K562 (cell line): ENCODE data around the gene SLC12A3. TPM values are rescaled to one million over a fixed set of nuclear protein-coding genes. Genes with fewer than 3 reads are reported as not detected.

Experiments used
- ELF1 ChIP-seq: fragments of 200-800 bp; sonication (Bioruptor generic); IDR thresholded peaks from 2 replicates; pipeline ENCODE4 v1.6.1; 2016; ENCODE audit warnings: missing genetic modification characterization, missing compliant biosample characterization
- L3MBTL2 ChIP-seq: fragments of 450-650 bp; IDR thresholded peaks from 2 replicates; pipeline ENCODE4 v1.6.1; 2016; ENCODE audit warnings: mild to moderate bottlenecking, moderate library complexity
- MAX ChIP-seq: sonication (generic); formaldehyde crosslinking; IDR thresholded peaks from 2 replicates; pipeline ENCODE4 v1.9.0; 2022; ENCODE audit warnings: mild to moderate bottlenecking, missing genetic modification reagents
- PTBP1 ChIP-seq: fragments of 200-400 bp; formaldehyde crosslinking; IDR thresholded peaks from 2 replicates; pipeline ENCODE4 v1.6.1; 2017; ENCODE audit warnings: low read depth, low read length
- THRB ChIP-seq: fragments of 450-650 bp; formaldehyde crosslinking; conservative IDR thresholded peaks from 2 replicates; pipeline ENCODE4 v1.4.0; 2022; ENCODE audit warnings: mild to moderate bottlenecking, missing genetic modification characterization
- U2AF1 ChIP-seq: fragments of 200-400 bp; formaldehyde crosslinking; optimal IDR thresholded peaks from 2 replicates; pipeline ENCODE3; 2017; ENCODE audit warnings: mild to moderate bottlenecking, low read depth, low read length, moderate library complexity
- ZBTB1 ChIP-seq: sonication (generic); formaldehyde crosslinking; IDR thresholded peaks from 2 replicates; pipeline ENCODE4 v1.8.1; 2023; ENCODE audit warnings: missing genetic modification reagents, low read depth, mild to moderate bottlenecking, borderline replicate concordance
- ZNF551 ChIP-seq: fragments of 250-450 bp; sonication (Bioruptor Pico); IDR thresholded peaks from 2 replicates; pipeline ENCODE4 v1.5.0; 2021; ENCODE audit warnings: mild to moderate bottlenecking, moderate library complexity
- polyA plus RNA-seq, 8 experiments: library from polyadenylated mRNA; depleted of rRNA in 4 of 8; stranded (reverse) in 5 of 8; unstranded in 3 of 8; fragments of >200 nt; fragmentation: Nextera tagmentation in 2 of 8; fragmentation: Illumina TruSeq in 1 of 8; extraction: Ambion mirVana in 2 of 8; extraction: Trizol in 1 of 8; gene quantifications; 2 replicates each; pipeline versions ENCODE4 v1.2.1 to v1.2.3, GENCODE V29; 2011 to 2014; ENCODE audit warnings: inconsistent platforms in 1 of 8, missing spikeins in 1 of 8
- total RNA-seq, 7 experiments: library from RNA; depleted of rRNA in 6 of 7; stranded (reverse); fragments of >200 nt in 6 of 7; fragmentation: Illumina TruSeq in 2 of 7; extraction: Trizol in 2 of 7; gene quantifications; 2 replicates each; pipeline versions ENCODE4 v1.2.1 to v1.2.3, GENCODE V29; 2011 to 2021; ENCODE audit warnings: low replicate concordance in 1 of 7
- TF ChIP-seq, protein P1 (sequence below): fragments of 450-650 bp; IDR thresholded peaks from 2 replicates; pipeline ENCODE4 v1.6.1; 2016; ENCODE audit warnings: mild to moderate bottlenecking, moderate library complexity
- TF ChIP-seq, protein P2 (sequence below): fragments of 450-650 bp; formaldehyde crosslinking; IDR thresholded peaks from 2 replicates; pipeline ENCODE4 v1.4.0; 2022; ENCODE audit warnings: mild to moderate bottlenecking, moderate library complexity

Gene SLC12A3
- total and polyA plus RNA-seq, 9 of the 15 experiments (the other 6 are each of a cell fraction or from before 2014, with no cell fraction given) = not detected

DNA sequence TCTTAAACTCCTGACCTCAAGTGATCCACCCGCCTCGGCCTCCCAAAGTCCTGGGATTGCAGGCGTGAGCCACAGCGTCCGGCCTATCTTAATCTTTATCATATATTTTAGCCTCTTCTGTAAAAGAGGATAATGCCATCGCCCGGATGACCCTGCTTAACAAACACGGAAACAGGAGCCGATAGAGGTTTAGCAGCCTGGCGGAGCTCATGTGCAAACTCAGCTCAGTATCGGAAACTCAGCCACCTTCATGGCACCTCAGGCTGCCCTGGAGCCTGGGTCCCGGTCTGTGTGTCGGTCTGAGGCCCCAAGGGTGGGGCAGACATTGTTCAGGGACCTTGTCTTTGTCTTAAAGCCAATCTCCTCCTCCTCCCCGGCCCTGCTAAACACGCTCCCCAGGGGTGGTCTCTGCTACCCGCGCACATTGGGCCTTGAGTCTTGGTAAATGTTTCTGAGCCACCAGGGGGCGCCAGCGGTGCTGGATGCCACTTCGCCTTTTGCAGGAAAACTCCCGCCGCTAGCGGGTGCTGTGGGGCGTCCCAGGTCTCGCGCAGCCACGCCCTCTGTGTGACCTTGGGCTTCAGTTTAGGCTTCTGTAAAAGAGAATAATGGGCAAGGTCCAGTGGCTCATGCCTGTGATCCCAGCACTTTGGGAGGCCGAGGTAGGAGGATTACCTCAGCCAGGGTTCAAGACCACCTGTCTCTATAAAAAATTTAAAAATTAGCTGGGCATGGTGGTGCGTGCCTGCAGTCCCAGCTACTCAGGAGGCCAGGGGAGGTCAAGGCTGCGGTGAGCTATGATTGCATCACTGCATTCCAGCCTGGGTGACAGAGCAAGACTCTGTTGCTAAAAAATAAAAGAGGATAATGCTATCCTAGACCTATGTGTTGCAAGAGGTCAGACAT lies 99.5 kb downstream of the SLC12A3 start (continued):
- TF ChIP-seq, protein P1, sequence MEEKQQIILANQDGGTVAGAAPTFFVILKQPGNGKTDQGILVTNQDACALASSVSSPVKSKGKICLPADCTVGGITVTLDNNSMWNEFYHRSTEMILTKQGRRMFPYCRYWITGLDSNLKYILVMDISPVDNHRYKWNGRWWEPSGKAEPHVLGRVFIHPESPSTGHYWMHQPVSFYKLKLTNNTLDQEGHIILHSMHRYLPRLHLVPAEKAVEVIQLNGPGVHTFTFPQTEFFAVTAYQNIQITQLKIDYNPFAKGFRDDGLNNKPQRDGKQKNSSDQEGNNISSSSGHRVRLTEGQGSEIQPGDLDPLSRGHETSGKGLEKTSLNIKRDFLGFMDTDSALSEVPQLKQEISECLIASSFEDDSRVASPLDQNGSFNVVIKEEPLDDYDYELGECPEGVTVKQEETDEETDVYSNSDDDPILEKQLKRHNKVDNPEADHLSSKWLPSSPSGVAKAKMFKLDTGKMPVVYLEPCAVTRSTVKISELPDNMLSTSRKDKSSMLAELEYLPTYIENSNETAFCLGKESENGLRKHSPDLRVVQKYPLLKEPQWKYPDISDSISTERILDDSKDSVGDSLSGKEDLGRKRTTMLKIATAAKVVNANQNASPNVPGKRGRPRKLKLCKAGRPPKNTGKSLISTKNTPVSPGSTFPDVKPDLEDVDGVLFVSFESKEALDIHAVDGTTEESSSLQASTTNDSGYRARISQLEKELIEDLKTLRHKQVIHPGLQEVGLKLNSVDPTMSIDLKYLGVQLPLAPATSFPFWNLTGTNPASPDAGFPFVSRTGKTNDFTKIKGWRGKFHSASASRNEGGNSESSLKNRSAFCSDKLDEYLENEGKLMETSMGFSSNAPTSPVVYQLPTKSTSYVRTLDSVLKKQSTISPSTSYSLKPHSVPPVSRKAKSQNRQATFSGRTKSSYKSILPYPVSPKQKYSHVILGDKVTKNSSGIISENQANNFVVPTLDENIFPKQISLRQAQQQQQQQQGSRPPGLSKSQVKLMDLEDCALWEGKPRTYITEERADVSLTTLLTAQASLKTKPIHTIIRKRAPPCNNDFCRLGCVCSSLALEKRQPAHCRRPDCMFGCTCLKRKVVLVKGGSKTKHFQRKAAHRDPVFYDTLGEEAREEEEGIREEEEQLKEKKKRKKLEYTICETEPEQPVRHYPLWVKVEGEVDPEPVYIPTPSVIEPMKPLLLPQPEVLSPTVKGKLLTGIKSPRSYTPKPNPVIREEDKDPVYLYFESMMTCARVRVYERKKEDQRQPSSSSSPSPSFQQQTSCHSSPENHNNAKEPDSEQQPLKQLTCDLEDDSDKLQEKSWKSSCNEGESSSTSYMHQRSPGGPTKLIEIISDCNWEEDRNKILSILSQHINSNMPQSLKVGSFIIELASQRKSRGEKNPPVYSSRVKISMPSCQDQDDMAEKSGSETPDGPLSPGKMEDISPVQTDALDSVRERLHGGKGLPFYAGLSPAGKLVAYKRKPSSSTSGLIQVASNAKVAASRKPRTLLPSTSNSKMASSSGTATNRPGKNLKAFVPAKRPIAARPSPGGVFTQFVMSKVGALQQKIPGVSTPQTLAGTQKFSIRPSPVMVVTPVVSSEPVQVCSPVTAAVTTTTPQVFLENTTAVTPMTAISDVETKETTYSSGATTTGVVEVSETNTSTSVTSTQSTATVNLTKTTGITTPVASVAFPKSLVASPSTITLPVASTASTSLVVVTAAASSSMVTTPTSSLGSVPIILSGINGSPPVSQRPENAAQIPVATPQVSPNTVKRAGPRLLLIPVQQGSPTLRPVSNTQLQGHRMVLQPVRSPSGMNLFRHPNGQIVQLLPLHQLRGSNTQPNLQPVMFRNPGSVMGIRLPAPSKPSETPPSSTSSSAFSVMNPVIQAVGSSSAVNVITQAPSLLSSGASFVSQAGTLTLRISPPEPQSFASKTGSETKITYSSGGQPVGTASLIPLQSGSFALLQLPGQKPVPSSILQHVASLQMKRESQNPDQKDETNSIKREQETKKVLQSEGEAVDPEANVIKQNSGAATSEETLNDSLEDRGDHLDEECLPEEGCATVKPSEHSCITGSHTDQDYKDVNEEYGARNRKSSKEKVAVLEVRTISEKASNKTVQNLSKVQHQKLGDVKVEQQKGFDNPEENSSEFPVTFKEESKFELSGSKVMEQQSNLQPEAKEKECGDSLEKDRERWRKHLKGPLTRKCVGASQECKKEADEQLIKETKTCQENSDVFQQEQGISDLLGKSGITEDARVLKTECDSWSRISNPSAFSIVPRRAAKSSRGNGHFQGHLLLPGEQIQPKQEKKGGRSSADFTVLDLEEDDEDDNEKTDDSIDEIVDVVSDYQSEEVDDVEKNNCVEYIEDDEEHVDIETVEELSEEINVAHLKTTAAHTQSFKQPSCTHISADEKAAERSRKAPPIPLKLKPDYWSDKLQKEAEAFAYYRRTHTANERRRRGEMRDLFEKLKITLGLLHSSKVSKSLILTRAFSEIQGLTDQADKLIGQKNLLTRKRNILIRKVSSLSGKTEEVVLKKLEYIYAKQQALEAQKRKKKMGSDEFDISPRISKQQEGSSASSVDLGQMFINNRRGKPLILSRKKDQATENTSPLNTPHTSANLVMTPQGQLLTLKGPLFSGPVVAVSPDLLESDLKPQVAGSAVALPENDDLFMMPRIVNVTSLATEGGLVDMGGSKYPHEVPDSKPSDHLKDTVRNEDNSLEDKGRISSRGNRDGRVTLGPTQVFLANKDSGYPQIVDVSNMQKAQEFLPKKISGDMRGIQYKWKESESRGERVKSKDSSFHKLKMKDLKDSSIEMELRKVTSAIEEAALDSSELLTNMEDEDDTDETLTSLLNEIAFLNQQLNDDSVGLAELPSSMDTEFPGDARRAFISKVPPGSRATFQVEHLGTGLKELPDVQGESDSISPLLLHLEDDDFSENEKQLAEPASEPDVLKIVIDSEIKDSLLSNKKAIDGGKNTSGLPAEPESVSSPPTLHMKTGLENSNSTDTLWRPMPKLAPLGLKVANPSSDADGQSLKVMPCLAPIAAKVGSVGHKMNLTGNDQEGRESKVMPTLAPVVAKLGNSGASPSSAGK = no peak
- TF ChIP-seq U2AF1 = no peak
- TF ChIP-seq PTBP1 = no peak
- TF ChIP-seq ZNF551 (CRISPR knock-in tag) = no peak
- TF ChIP-seq L3MBTL2 = no peak
- TF ChIP-seq, protein P2, sequence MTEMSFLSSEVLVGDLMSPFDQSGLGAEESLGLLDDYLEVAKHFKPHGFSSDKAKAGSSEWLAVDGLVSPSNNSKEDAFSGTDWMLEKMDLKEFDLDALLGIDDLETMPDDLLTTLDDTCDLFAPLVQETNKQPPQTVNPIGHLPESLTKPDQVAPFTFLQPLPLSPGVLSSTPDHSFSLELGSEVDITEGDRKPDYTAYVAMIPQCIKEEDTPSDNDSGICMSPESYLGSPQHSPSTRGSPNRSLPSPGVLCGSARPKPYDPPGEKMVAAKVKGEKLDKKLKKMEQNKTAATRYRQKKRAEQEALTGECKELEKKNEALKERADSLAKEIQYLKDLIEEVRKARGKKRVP (CRISPR knock-in tag) = 0 out of 2 replicates have a peak, but pooled peaks have one; percentile 22
- TF ChIP-seq THRB (CRISPR knock-in tag) = no peak
- TF ChIP-seq MAX (CRISPR knock-in tag) = no peak
- TF ChIP-seq ELF1 = no peak
- no peak for TF ChIP-seq ZBTB1 (CRISPR knock-in tag)
